ENCODE results near the gene GMCL2. TPM values are rescaled to one million over a fixed set of nuclear protein-coding genes. Genes with fewer than 3 reads are reported as not detected.

Gene GMCL2, protein sequence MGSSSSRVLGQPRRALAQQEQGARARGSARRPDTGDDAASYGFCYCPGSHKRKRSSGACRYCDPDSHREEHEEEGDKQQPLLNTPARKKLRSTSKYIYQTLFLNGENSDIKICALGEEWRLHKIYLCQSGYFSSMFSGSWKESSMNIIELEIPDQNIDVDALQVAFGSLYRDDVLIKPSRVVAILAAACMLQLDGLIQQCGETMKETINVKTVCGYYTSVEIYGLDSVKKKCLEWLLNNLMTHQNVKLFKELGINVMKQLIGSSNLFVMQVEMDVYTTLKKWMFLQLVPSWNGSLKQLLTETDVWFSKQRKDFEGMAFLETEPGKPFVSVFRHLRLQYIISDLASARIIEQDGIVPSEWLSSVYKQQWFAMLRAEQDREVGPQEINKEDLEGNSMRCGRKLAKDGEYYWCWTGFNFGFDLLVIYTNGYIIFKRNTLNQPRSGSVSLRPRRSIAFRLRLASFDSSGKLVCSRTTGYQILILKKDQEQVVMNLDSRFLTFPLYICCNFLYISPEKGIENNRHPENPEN
- total RNA-seq, result not detected

DNA sequence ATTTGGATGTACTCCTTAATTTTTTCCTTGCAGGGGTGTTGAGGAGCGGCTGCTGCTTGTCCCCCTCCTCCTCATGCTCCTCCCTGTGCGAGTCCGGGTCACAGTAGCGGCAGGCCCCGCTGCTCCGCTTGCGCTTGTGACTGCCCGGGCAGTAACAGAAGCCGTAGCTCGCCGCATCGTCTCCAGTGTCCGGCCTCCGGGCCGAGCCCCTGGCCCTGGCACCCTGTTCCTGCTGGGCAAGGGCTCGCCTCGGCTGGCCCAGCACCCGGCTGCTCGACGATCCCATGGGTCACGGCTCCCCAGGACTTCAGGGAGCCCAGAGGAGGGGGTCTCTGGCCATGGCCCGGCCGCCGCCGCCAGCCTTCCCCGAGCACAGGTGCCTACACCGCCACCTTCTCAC lies at the start of gene GMCL2:
TSS of gene GMCL2 (minus strand) at position 358 of the 400 bp plus-strand sequence. CDS start at position 286, 72 bp downstream.
- ATAC-seq (no peak), DNase-seq (no peak)
- Histone ChIP-seq H3K9me3 (no peaks in the 10 kb centered on the region), H3K36me3 (replicated peaks in 1 of 2; ENCODE audit: insufficient read depth in 1 of 2, low read depth in 2 of 2) (no peaks in the 10 kb centered on the region), H3K27ac (no peak within 1 kb of the TSS), H3K4me3 (no peak within 1 kb of the TSS), H3K4me1 (no peaks in the 10 kb centered on the region), H3K27me3 (peaks cover 0 to 2% of the 10 kb centered on the region in 2 donors)
- 64 to 86% methylated on average over 21 to 23 of the region's 27 CpGs for WGBS, 2 donors
- TF ChIP-seq POLR2A (IDR thresholded peaks at IDR 0.05), result no peak
- TF ChIP-seq, protein P1, sequence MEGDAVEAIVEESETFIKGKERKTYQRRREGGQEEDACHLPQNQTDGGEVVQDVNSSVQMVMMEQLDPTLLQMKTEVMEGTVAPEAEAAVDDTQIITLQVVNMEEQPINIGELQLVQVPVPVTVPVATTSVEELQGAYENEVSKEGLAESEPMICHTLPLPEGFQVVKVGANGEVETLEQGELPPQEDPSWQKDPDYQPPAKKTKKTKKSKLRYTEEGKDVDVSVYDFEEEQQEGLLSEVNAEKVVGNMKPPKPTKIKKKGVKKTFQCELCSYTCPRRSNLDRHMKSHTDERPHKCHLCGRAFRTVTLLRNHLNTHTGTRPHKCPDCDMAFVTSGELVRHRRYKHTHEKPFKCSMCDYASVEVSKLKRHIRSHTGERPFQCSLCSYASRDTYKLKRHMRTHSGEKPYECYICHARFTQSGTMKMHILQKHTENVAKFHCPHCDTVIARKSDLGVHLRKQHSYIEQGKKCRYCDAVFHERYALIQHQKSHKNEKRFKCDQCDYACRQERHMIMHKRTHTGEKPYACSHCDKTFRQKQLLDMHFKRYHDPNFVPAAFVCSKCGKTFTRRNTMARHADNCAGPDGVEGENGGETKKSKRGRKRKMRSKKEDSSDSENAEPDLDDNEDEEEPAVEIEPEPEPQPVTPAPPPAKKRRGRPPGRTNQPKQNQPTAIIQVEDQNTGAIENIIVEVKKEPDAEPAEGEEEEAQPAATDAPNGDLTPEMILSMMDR (IDR thresholded peaks at IDR 0.05), result no peak
- intact Hi-C loops (cut with DNase I), result no loop called here

DNA sequence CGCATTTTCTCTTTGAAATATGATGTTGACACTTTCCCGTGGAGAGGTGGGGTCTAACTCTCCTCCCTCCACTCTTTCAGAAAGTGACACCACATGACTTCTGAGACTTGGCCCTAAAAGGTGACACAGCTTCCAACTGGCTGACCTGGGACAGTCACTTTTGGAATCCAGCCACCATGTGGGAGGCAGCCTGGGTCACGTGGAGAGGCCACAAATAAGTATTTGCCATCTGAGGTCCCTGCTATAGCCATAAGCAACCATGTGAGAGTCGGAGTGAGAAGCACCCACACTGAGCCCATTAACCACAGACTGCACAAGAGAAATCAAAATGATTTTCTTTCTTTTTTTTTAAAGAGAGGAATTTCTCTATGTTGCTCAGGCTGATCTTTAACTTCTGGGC lies 49.5 kb upstream of the GMCL2 start:
- Histone ChIP-seq H3K9me3 (no peaks in the 10 kb centered on the region), H3K36me3 (replicated peaks in 1 of 2; ENCODE audit: insufficient read depth in 1 of 2, low read depth in 2 of 2) (no peaks in the 10 kb centered on the region), H3K4me1 (peaks cover 28% of the 10 kb centered on the region), H3K27ac (peak overlapping the region; percentile 50 to 75 (median 70)), H3K27me3 (no peaks in the 10 kb centered on the region), H3K4me3 (no peak overlapping the region)
- WGBS, 2 donors, result 4 to 13% methylated on average over 4 of the region's 4 CpGs
- DNase-seq, result peak; percentile 55 to 78 (median 74)
- peak in 1 of 3 donors; percentile 9 for TF ChIP-seq POLR2A (IDR thresholded peaks at IDR 0.05)
- TF ChIP-seq, protein P1 (IDR thresholded peaks at IDR 0.05), result no peak
- peak; percentile 32 for ATAC-seq
- intact Hi-C loops (cut with DNase I), result no loop called here

DNA sequence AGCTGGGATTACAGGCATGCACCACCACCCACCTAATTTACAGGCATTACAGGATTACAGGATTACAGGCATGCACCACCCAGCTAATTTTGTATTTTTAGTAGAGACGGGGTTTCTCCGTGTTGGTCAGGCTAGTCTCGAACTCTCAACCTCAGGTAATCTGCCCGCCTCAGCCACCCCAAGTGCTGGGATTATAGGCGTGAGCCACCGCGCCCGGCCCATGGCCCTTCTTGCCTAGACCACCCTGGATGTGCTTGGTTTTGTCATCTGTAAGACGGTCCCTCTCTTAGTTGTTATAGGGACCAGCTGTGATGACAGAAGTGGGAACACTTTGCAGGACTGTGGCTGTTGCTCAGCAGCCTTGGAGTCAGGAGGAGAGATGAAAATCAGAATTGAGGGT lies 49.0 kb upstream of the GMCL2 start:
- no peak for TF ChIP-seq POLR2A (IDR thresholded peaks at IDR 0.05)
- TF ChIP-seq, protein P1 (IDR thresholded peaks at IDR 0.05), result no peak
- peaks cover 34% of the 10 kb centered on the region for H3K4me1 ChIP-seq
- H3K36me3 ChIP-seq (replicated peaks in 1 of 2; ENCODE audit: insufficient read depth in 1 of 2, low read depth in 2 of 2), result no peaks in the 10 kb centered on the region
- peak overlapping the region; percentile 50 to 75 (median 70) for H3K27ac ChIP-seq
- ATAC-seq (no peak), DNase-seq (no peak)
- H3K9me3 ChIP-seq, result no peaks in the 10 kb centered on the region
- intact Hi-C loops (cut with DNase I), result no loop called here
- WGBS, 2 donors, result 86 to 91% methylated on average over 5 to 9 of the region's 9 CpGs
- H3K4me3 ChIP-seq, result no peak overlapping the region
- H3K27me3 ChIP-seq, result no peaks in the 10 kb centered on the region

DNA sequence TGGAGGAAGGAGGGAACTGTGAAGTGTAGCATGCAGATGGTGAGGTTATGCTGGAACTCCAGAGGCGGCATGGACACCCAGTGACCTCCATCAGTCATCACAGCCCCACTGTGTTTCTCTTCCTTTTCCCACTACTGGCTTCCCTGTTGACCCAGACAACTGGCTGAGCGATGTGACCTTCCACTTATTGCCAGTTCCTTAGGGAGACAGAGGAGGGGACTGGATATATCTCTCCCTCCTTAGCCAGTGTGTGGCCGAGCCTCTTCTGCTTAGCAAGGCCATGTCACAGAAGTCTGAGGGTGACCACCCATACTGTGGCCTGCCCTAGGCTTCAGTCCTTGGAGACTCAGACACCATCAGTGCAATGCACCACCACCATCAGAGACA lies 48.4 kb upstream of the GMCL2 start:
- 64 to 86% methylated on average over 3 of the region's 3 CpGs for WGBS, 2 donors
- DNase-seq, result no peak
- H3K27ac ChIP-seq, result no peak overlapping the region

DNA sequence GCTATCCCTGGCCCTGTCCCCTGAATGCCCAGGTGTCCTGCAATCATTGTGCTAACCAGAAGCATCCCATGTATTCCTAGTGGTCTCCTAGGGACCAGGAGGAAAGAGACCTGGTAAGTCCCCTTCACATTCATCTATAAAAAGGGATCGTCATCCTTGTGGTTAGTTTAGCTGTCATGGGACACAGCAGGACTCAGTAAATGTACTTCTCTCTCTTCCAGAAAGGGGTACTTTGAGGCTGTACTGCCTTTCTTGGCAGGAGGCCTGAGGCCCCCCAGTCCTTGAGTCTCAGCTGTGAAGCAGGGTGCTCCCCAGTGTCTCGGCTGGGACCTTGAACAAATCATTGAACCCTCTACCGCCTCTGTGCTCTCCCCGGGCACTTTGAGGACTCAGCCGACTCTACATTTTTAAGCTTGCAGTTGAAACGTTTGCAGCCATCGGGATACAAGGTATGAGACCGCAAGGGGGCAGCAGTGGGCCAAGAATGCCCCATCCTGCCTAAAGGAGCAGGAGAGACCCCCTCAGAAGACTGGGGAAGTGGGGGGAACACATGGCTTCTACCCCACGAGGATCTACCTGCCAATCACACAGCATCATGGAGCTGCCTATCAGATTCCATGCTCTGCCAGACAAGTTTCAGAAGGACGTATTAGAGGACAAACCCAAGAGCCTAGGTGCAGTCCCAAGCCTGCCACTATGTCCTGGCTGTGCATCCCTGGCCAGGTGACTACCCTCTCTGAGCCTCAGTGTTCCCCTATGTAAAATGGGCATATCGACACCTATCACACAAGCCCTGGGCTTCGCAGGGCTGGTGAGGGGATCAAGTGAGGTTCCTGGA lies 47.8 kb upstream of the GMCL2 start:
- H3K36me3 ChIP-seq (replicated peaks in 1 of 2; ENCODE audit: insufficient read depth in 1 of 2, low read depth in 2 of 2), result no peaks in the 10 kb centered on the region
- H3K9me3 ChIP-seq, result no peaks in the 10 kb centered on the region
- H3K4me1 ChIP-seq, result peaks cover 45% of the 10 kb centered on the region
- intact Hi-C loops (cut with DNase I), result no loop called here
- 24 to 25% methylated on average over 9 to 12 of the region's 12 CpGs for WGBS, 2 donors
- DNase-seq (peak; percentile 63 to 80 (median 70)), ATAC-seq (no peak)
- no peak overlapping the region for H3K27ac ChIP-seq
- H3K27me3 ChIP-seq, result no peaks in the 10 kb centered on the region
- H3K4me3 ChIP-seq, result no peak overlapping the region
- TF ChIP-seq POLR2A (IDR thresholded peaks at IDR 0.05), result no peak
- TF ChIP-seq, protein P1 (IDR thresholded peaks at IDR 0.05), result peak; percentile 36 to 57 (median 48)

More for the DNA sequence above, 48.4 kb upstream of the GMCL2 start:
- intact Hi-C loops (cut with DNase I), result no loop called here
- no peak for ATAC-seq
- H3K4me3 ChIP-seq, result no peak overlapping the region
- TF ChIP-seq POLR2A (IDR thresholded peaks at IDR 0.05), result no peak
- no peaks in the 10 kb centered on the region for H3K36me3 ChIP-seq (replicated peaks in 1 of 2; ENCODE audit: insufficient read depth in 1 of 2, low read depth in 2 of 2)
- H3K4me1 ChIP-seq, result peaks cover 39% of the 10 kb centered on the region
- no peaks in the 10 kb centered on the region for H3K27me3 ChIP-seq
- no peaks in the 10 kb centered on the region for H3K9me3 ChIP-seq
